ENCODE results near the gene CRAMP1.

Gene CRAMP1

GRCh38 chr16:1655269-1655807 lies 43.2 kb downstream of the CRAMP1 start:
- DNase-seq (ENCODE audit: low read depth in 1 of 2, low spot score in 1 of 2) = no peak

GRCh38 chr16:1655909-1656807 lies 44.0 kb downstream of the CRAMP1 start:
- DNase-seq (ENCODE audit: low read depth in 1 of 2, low spot score in 1 of 2) = no peak

- no peak for DNase-seq (ENCODE audit: low read depth in 1 of 2, low spot score in 1 of 2)
These were observed 44.9 kb downstream of the CRAMP1 start for GRCh38 chr16:1656808-1657617.

- DNase-seq (ENCODE audit: low read depth in 1 of 2, low spot score in 1 of 2) = no peak
These were observed 45.7 kb downstream of the CRAMP1 start for GRCh38 chr16:1657841-1658240.

GRCh38 chr16:1659031-1659430 lies 46.9 kb downstream of the CRAMP1 start:
- no peak for DNase-seq (ENCODE audit: low read depth in 1 of 2, low spot score in 1 of 2)

GRCh38 chr16:1661826-1662225 lies 49.7 kb downstream of the CRAMP1 start:
- no peak for DNase-seq (ENCODE audit: low read depth in 1 of 2, low spot score in 1 of 2)

GRCh38 chr16:1662543-1662942 lies 50.4 kb downstream of the CRAMP1 start:
- no peak for DNase-seq (ENCODE audit: low read depth in 1 of 2, low spot score in 1 of 2)

GRCh38 chr16:1665829-1666228 lies 53.7 kb downstream of the CRAMP1 start:
- DNase-seq (ENCODE audit: low read depth in 1 of 2, low spot score in 1 of 2) = no peak

GRCh38 chr16:1666316-1666715 lies 54.2 kb downstream of the CRAMP1 start:
- no peak for DNase-seq (ENCODE audit: low read depth in 1 of 2, low spot score in 1 of 2)

GRCh38 chr16:1667271-1667670 lies 55.1 kb downstream of the CRAMP1 start:
- no peak for DNase-seq (ENCODE audit: low read depth in 1 of 2, low spot score in 1 of 2)

- no peak for DNase-seq (ENCODE audit: low read depth in 1 of 2, low spot score in 1 of 2)
These were observed 55.8 kb downstream of the CRAMP1 start for GRCh38 chr16:1667916-1668315.

- DNase-seq (ENCODE audit: low read depth in 1 of 2, low spot score in 1 of 2) = no peak
These were observed 56.6 kb downstream of the CRAMP1 start for GRCh38 chr16:1668612-1669319.

- DNase-seq (ENCODE audit: low read depth in 1 of 2, low spot score in 1 of 2) = no peak
These were observed 57.5 kb downstream of the CRAMP1 start for GRCh38 chr16:1669698-1670097.

- DNase-seq (ENCODE audit: low read depth in 1 of 2, low spot score in 1 of 2) = no peak
These were observed 58.2 kb downstream of the CRAMP1 start for GRCh38 chr16:1670371-1670770.

GRCh38 chr16:1670866-1671265 lies 58.7 kb downstream of the CRAMP1 start:
- no peak for DNase-seq (ENCODE audit: low read depth in 1 of 2, low spot score in 1 of 2)

- DNase-seq (ENCODE audit: low read depth in 1 of 2, low spot score in 1 of 2) = no peak
These were observed 61.4 kb downstream of the CRAMP1 start for GRCh38 chr16:1673424-1674151.

- DNase-seq (ENCODE audit: low read depth in 1 of 2, low spot score in 1 of 2) = no peak
These were observed 62.1 kb downstream of the CRAMP1 start for GRCh38 chr16:1674306-1674705.

GRCh38 chr16:1674751-1675664 lies 62.8 kb downstream of the CRAMP1 start:
- DNase-seq (ENCODE audit: low read depth in 1 of 2, low spot score in 1 of 2) = no peak

GRCh38 chr16:1676661-1677060 lies 64.5 kb downstream of the CRAMP1 start:
- DNase-seq (ENCODE audit: low read depth in 1 of 2, low spot score in 1 of 2) = no peak

GRCh38 chr16:1677339-1677738 lies 65.2 kb downstream of the CRAMP1 start:
- DNase-seq (ENCODE audit: low read depth in 1 of 2, low spot score in 1 of 2) = no peak

Data from stimulated activated CD4-positive, alpha-beta T cell treated with anti-CD3 and anti-CD28 coated beads, Interleukin-15, amount 100 ng/mL, for 1 hour (primary cell).